Left ventricle myocardium inferior (tissue), 1 donor: ENCODE measurements around the gene RALGDS. TPM values are rescaled to one million over a fixed set of nuclear protein-coding genes. Genes with fewer than 3 reads are reported as not detected.
"Not testable (repeated sequence)": the region's sequence is repeated elsewhere in the genome, so short reads cannot be mapped to it uniquely, and the experiment has no call there.

Experiments used
- DNase-seq: peaks from one replicate; pipeline ENCODE4 v3.0.0-alpha.2; 2020
- H3K27ac ChIP-seq: fragments of 200-600 bp; replicated peaks from 2 replicates; pipeline ENCODE4 v1.8.0; 2021
- H3K27me3 ChIP-seq: fragments of 200-600 bp; 2 replicates; pipeline ENCODE4 v1.8.0; 2021; ENCODE audit warnings: low read depth
- H3K36me3 ChIP-seq: fragments of 200-600 bp; 2 replicates; pipeline ENCODE4 v1.8.0; 2021
- H3K4me1 ChIP-seq: fragments of 200-600 bp; 2 replicates; pipeline ENCODE4 v1.8.0; 2021
- H3K4me3 ChIP-seq: fragments of 200-600 bp; 2 replicates; pipeline ENCODE4 v1.8.0; 2021; ENCODE audit warnings: mild to moderate bottlenecking, moderate library complexity
- H3K9me3 ChIP-seq: fragments of 200-600 bp; replicated peaks from 2 replicates; pipeline ENCODE4 v1.8.0; 2021
- CTCF ChIP-seq: fragments of 200-600 bp; IDR thresholded peaks from 2 replicates; pipeline ENCODE4 v1.8.0; 2021; ENCODE audit warnings: antibody characterized with exemption, mild to moderate bottlenecking, borderline replicate concordance
- intact Hi-C: fragments of 100-400 bp; cut with micrococcal nuclease; formaldehyde crosslinking; loops from one replicate; pipeline ENCODE4 v1.11.0; 2022
- total RNA-seq: library from RNA; stranded (reverse); fragmentation: NEBNext Ultra II Directional; extraction: Animal tissue kit (Norgen Biotek cat#: 25700); gene quantifications from one replicate; pipeline ENCODE4 v1.2.1, GENCODE V29; 2021
- donor health status: DM: no; HTN: yes; CAD: no; lungs with severe emphysema.

Gene RALGDS
- total RNA-seq, 1 donor from 2014 or later = 24.6 TPM

- Histone ChIP-seq H3K4me3 (no peak overlapping the region), H3K9me3 (no peaks in the 10 kb centered on the region), H3K36me3 (no peaks in the 10 kb centered on the region), H3K27ac (no peak overlapping the region), H3K27me3 (no peaks in the 10 kb centered on the region), H3K4me1 (no peaks in the 10 kb centered on the region)
- no peak for TF ChIP-seq CTCF
- DNase-seq = no peak
- intact Hi-C loops = no loop called here
Observed at GRCh38 chr9:133071484-133072150, 49.4 kb downstream of the RALGDS start.

DNA sequence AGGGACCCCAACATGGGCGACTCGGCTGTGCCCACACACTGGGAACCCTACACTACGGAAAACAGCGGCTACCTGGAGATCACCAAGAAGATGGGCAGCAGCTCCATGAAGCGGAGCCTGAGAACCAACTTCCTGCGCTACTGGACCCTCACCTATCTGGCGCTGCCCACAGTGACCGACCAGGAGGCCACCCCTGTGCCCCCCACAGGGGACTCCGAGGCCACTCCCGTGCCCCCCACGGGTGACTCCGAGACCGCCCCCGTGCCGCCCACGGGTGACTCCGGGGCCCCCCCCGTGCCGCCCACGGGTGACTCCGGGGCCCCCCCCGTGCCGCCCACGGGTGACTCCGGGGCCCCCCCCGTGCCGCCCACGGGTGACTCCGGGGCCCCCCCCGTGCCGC is 50.1 kb downstream of the RALGDS start:
- H3K4me1 ChIP-seq, H3K4me3 ChIP-seq, H3K27me3 ChIP-seq, DNase-seq, H3K36me3 ChIP-seq, H3K9me3 ChIP-seq, intact Hi-C loops, H3K27ac ChIP-seq: not testable (repeated sequence)

DNA sequence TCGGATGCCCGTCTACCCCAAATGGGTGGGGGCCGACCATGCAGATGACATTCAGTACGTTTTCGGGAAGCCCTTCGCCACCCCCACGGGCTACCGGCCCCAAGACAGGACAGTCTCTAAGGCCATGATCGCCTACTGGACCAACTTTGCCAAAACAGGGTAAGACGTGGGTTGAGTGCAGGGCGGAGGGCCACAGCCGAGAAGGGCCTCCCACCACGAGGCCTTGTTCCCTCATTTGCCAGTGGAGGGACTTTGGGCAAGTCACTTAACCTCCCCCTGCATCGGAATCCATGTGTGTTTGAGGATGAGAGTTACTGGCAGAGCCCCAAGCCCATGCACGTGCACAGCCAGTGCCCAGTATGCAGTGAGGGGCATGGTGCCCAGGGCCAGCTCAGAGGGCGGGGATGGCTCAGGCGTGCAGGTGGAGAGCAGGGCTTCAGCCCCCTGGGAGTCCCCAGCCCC is 50.5 kb downstream of the RALGDS start:
- H3K4me1 ChIP-seq, intact Hi-C loops, H3K36me3 ChIP-seq, H3K27ac ChIP-seq, H3K27me3 ChIP-seq, H3K9me3 ChIP-seq, H3K4me3 ChIP-seq, DNase-seq: not testable (repeated sequence)

DNA sequence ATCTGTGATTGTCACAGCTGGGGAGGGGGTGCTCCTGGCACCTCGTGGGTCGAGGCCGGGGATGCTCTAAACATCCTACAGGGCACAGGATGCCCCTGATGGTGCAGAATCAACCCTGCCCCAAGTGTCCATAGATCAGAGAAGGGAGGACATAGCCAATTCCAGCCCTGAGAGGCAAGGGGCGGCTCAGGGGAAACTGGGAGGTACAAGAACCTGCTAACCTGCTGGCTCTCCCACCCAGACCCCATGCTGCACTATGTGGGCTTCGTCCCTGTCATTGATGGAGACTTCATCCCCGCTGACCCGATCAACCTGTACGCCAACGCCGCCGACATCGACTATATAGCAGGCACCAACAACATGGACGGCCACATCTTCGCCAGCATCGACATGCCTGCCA is 52.6 kb downstream of the RALGDS start:
- H3K27ac ChIP-seq, DNase-seq, intact Hi-C loops: not testable (repeated sequence)

GRCh38 chr9:133067813-133068212 is 53.2 kb downstream of the RALGDS start:
- H3K4me1 ChIP-seq = no peaks in the 10 kb centered on the region
- no peaks in the 10 kb centered on the region for H3K9me3 ChIP-seq
- no peaks in the 10 kb centered on the region for H3K27me3 ChIP-seq
- no peak for DNase-seq
- intact Hi-C loops = no loop called here
- no peaks in the 10 kb centered on the region for H3K36me3 ChIP-seq
- TF ChIP-seq CTCF = no peak
- no peak overlapping the region for H3K4me3 ChIP-seq
- H3K27ac ChIP-seq = no peak overlapping the region

More for the DNA sequence above, 52.6 kb downstream of the RALGDS start:
- not testable (repeated sequence) for H3K9me3 ChIP-seq, H3K4me1 ChIP-seq, H3K4me3 ChIP-seq, H3K36me3 ChIP-seq, H3K27me3 ChIP-seq

DNA sequence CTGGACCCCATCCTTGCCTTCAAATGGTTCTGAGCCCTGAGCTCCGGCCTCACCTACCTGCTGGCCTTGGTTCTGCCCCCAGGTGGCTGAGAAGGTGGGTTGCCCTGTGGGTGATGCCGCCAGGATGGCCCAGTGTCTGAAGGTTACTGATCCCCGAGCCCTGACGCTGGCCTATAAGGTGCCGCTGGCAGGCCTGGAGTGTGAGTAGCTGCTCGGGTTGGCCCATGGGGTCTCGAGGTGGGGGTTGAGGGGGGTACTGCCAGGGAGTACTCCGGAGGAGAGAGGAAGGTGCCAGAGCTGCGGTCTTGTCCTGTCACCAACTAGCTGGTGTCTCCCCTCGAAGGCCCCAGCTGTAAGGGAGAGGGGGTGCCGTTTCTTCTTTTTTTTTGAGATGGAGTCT is 54.0 kb downstream of the RALGDS start:
- H3K27ac ChIP-seq = no peak overlapping the region
- no peaks in the 10 kb centered on the region for H3K9me3 ChIP-seq
- intact Hi-C loops = no loop called here
- no peaks in the 10 kb centered on the region for H3K27me3 ChIP-seq
- H3K4me1 ChIP-seq = no peaks in the 10 kb centered on the region
- no peaks in the 10 kb centered on the region for H3K36me3 ChIP-seq
- H3K4me3 ChIP-seq = no peak overlapping the region
- DNase-seq = no peak
- TF ChIP-seq CTCF = no peak

- Histone ChIP-seq H3K27me3 (no peaks in the 10 kb centered on the region), H3K4me1 (peaks cover 5% of the 10 kb centered on the region), H3K4me3 (no peak overlapping the region), H3K27ac (no peak overlapping the region), H3K9me3 (no peaks in the 10 kb centered on the region), H3K36me3 (no peaks in the 10 kb centered on the region)
- no peak for DNase-seq
- TF ChIP-seq CTCF = no peak
- intact Hi-C loops = no loop called here
Observed at GRCh38 chr9:133066181-133066983, 54.7 kb downstream of the RALGDS start.
